Esophagus squamous epithelium (tissue), 4 donors: Measurements from ENCODE around the gene SHOC1.

Source experiments
- CTCF ChIP-seq, 6 experiments: fragments of 450-650 bp in 4 of 6; fragments of 200-600 bp in 2 of 6; sonication (generic) in 2 of 6; IDR thresholded peaks; one replicate each; pipeline ENCODE4 v1.5.1; 2016 to 2019; ENCODE audit warnings: antibody characterized with exemption in 6 of 6, mild to moderate bottlenecking in 4 of 6, moderate library complexity in 4 of 6
- POLR2A ChIP-seq, 4 donors: fragments of 450-650 bp; IDR thresholded peaks; one replicate each; pipeline ENCODE4 v1.6.1; 2017; ENCODE audit warnings: antibody characterized with exemption in 4 of 4, mild to moderate bottlenecking in 4 of 4, moderate library complexity in 3 of 4

- TF ChIP-seq CTCF (IDR thresholded peaks at IDR 0.05) (no peak), POLR2A (IDR thresholded peaks at IDR 0.05) (no peak)
Observed at GRCh38 chr9:111832449-111832848, 37.7 kb upstream of the SHOC1 start.
